Activated naive CD8-positive, alpha-beta T cell treated with anti-CD3 and anti-CD28 coated beads, Interleukin-2, amount 50 U/mL, for 16 hours (primary cell): ENCODE measurements around the gene SPECC1.
"Not testable (repeated sequence)": the region's sequence is repeated elsewhere in the genome, so short reads cannot be mapped to it uniquely, and the experiment has no call there.

Experiments
- DNase-seq: peaks from one replicate; pipeline ENCODE4 v3.0.0-alpha.2; 2020; ENCODE audit warnings: low read depth, low spot score

Gene SPECC1

DNA sequence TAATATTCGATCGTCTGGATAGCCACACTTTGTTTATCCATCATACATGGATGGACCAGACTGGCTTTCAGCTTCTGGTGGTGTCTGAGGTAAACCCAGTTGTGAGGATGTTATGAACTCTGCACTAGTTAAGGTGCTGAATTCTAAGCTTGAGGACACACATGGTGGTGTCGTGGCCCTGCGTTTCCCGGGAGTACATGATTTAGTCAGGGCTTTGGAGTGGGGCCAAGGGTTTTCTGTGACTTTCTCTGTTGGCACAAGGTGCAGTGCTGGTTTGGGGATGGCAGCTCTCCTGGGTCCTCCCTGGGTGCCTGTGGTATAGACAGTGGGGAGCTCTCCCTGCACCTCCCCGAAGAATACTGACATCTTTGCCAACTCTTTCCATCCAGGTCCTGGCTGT lies 116.6 kb downstream of the SPECC1 start:
- no peak for DNase-seq

DNA sequence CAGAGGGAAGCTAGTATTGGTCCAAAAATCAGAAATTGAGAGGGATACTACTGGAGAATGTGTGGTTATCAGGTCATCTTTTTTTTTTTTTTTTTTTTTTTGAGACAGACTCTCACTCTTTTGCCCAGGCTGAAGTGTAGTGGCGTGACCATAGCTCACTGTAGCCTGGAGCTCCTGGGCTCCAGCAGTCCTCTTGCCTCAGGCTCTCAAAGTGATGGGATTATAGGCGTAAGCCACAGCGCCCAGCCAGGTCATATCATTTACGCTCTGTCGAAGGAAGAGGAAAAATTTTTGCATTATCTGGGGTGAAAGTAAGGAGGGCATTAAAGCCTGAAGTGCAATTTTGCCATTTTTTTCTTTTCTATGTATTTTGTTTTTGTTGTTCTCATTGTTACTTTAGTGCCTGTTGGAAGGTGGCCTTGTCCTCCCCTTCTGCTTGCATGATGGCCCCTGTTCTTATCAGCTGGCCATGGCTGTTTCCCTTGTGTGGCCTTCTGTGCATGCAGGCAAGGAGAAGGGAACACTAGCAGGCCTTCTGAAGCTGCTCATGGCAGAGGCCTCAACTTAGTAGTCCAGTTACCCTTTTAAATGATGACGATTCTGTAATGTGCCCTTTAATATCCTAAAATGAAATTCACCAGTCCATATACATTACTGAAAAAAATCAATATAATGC lies 118.3 kb downstream of the SPECC1 start:
- DNase-seq = no peak

DNA sequence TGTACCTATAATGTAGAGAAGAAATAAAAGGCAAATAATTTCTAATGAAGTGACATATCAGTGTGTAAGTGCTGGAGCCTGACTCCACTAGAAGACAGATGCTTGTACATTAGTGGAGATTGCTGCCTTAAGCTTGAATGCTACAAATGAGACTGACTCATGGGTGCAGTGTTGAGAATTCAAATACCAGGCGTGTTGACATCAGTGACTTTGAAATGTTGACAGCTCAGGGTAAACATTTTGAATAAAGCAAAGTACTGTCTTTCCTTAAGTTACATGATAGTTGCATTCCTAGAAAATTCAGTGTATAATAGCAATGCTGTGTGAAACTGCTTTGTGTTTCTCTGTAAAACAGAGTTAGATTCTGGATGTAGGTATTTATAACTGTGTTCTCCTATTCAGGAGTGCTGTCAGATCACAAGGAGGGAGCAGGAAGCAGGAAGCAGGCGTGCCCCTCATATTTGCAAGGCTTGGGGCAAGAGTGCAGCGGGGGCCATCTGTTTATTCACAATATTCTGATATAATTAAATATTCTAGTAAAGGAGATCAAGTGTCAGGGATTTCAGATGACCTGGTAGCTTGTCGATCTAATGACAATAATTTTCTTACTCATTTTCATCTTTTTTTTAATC lies 119.0 kb downstream of the SPECC1 start:
- no peak for DNase-seq

DNA sequence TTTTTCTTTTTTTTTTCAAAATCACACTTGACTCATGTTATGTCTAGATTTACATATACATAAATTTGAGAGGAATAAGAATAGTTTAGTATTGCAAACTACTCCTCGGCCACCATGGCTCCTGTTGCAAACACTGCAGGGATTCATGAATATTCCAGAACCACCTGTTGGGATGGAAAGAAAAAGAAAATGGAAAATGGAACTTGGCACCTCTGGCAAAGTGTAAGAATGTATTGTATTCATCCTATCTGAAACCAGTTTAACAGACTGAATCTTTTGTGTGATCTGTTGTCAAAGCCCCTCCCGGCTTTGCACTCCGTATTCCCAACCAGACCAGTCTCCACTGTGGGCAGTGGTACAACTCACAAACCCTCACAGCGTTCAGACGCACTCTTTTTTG lies 124.4 kb downstream of the SPECC1 start:
- DNase-seq = no peak

DNA sequence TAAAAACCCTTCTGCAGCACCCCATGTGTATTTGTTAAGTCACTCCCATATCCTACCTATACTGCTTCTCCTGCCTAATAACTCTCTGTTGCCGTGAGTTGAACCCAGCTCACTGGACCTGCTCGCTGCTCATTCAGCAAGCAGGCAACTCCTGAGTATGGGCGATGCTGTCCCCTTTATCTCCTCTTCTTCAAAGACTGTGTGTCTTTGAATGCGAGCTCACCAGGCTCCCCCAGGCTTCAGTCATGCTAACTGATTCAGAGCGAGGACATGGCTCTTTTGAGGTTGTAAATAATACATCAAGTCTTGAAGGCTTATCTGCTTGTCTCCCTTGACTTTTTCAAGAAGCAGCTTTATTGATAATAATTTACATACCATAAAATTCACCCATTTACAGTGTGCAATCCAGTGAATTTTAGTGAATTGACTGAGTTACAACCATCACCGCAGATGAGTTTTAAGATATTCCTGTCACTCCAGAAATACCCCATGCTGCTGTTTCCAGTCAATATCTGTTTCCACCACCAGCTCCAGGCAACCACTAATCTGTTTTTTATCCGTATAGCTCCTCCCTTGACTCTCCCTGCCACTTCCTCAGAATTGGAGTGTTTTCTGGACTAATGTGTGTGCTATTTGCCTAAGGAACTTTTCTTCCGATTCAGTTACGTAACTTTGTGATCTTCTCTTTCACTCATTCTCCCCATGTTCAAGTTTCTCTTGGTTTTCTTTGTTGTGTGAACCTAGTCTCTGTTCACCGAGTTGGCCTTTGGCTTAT lies 132.2 kb downstream of the SPECC1 start:
- no peak for DNase-seq

DNA sequence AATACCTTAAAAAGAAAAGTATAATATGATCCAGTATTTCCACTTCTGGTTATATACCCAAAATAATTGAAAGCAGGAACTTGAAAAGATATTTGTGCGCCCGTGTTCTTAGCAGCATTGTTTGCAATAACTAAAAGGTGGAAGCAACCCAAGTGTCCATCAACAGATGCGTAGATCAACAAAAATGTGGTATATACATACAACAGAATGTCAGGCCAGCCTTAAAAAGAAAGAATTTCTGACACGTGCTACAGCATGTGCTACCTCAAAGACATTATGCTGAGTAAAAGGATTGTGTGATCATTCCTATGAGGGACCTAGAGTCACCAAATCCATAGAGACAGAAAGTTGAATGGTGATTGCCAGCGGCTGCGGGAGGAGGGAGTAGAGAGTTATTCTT lies 133.1 kb downstream of the SPECC1 start:
- DNase-seq = no peak

DNA sequence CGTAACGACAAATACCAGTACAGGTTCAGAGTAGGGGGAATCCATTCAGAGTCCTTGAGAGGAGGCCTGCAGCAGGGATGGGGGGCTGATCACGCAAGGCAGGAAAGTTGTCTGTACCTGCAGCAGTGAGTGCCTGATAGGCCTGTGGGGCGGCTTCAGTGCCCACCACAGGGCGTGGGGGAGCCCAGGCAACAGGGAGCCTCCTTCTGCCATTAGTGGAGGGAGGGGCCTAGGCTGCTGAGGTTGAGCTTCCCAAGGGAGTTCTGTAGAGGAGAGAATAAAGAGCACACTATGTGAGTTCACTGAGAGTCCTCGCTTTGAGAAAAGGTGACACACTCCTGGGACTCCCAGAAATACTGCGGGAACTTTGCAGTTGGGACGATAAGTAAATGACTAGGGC lies 134.6 kb downstream of the SPECC1 start:
- DNase-seq = no peak

DNA sequence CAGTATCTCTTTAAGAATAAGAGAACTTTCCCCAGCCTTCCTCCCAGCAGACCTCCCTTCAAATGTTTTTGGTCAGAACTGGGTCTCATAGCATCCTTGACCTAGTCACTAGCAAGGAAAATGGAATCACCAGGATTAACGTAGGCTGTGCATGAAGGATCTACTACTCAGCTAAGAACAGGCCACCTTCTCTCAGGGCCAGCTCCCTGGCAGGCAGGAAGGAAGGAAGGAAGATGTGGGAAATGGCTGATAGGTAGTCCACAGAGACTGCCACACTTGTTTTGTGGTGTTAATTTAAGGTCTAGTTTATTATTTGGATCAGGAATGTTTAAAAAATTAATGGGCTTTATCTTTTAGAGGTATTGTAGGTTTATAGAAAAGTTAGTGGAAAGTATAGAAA lies 136.4 kb downstream of the SPECC1 start:
- no peak for DNase-seq

DNA sequence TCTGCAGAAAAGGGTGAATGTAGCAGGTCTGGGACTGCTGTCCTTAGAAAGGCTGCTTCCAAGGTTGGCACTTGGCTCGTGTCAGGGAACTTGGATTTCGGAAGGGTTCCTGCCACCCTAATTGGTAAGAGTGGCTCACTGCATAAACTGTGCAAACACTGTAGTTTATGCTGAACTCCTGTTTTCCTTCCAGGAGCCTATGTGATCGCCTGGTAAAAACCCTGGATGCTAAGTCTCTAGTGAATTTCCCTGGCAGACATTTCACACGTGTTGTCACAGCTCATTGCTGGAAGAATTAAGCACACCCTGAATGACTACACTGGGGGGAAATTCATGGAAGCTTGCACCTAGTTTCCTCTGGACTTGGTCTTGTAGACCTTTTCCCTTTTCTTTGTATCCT lies 140.1 kb downstream of the SPECC1 start:
- no peak for DNase-seq

DNA sequence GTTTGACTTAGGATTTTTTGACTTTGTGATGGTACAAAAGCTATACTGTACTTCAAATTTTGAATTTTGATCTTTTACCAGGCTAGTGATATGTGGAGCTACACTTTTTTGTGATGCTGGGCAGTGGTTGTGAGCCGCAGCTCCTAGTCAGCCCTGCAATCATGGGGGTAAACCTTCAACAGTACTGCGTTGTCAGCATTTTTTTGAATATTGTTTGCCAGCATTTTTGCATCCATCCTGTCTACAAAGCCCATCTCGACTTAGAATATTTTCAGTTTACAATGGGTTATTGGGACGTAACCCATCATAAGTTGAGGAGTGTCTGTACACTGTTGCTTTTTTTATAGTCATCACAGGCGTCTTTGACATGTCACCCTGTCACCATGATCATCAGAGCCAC lies 142.0 kb downstream of the SPECC1 start:
- DNase-seq = no peak

DNA sequence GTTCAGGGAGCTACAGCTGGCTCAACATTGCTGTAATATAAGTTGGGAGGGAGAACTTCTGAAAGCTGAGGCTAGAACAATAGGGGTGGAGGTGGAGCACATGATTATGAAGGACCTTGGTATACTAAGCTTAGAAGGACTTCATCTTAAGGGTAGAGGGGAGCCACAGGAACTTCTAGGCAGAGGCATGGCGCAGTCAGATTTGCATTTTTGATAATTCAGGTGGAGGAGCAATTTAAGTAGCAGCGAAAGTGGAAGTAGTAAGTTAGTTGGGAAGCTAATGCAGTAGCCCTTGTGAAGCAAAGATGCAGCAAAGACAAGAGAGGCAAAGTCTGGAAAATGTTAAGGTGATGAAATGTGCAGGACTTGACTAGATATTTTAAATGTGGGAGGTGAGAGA lies 144.1 kb downstream of the SPECC1 start:
- DNase-seq = no peak

DNA sequence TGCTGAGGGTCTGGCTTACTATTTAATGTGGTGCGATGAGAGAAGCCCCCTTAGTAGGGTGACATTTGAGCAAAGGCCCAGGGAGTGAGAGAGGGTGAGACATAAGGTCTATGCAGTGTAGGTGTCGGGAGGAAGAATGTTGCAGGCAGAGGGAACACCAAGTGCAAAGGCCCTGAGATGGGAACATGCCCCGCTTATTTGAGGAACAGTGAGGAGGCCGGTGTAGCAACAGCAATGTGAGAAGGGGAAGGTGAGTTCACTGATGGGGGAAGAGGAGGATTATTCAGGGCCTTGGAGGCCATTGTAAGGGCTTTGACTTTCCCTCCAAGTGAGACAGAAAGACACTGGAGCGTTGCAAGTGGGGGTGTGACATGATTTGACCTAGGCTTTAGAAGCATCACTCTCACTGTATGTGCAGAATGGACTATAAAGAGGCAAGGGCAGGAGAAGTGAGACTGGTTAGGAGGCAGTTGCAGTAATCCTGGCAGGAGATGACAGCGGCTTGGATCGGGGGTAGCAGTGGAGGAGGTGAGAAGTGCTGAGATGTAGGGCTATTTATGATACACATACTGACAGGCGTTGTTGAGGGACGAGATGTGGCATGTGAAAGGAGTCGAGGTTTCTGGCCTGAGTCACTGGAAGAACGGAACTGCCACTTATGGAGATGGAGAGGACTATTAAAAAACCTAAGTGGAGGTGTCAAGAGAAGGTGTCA lies 145.3 kb downstream of the SPECC1 start:
- no peak for DNase-seq

DNA sequence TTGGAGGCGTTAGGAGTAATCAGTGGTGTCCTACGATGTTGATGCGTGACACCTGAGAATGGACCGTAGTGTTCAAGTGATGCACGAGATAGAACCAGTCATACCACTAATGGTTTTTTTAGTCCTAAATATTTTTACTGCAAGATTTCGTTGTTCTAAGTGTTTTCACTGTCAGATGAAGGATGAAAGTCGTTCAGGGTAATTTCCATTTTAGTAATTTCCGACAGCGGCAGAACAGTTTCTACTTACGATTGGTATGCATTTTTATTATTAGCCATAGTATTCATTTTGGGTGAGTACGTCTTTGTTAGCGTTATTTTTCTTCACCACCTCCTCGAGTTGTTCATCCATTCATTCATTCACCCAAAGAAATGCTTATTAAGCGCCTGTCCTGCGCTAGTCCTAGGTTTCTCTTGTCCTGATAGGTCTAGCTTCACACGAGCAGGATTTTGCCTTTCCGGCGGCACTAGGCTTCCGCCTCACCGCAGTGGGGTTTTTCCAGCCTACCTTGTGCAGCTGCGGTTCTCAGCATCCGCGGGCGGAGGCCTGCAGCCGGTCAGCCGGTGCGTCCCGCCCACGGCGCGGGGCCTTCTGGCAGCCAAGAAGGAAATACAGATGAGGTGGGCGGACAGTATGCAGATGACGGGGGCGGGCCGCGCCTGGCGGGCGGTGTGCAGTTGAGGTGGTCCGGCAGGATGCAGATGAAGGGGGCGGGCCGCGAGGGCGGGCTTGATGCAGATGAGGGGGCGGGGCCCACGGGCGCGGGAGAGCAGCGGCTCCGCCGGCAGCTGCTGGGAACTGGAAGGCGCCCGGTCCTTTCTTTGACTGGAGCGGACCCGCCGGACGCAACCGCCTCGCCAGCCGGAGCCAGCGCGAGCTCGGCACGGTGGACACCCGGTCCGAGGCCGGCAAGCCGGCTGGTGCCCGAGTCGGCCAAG lies 146.4 kb downstream of the SPECC1 start:
- DNase-seq = peak; percentile 83

DNA sequence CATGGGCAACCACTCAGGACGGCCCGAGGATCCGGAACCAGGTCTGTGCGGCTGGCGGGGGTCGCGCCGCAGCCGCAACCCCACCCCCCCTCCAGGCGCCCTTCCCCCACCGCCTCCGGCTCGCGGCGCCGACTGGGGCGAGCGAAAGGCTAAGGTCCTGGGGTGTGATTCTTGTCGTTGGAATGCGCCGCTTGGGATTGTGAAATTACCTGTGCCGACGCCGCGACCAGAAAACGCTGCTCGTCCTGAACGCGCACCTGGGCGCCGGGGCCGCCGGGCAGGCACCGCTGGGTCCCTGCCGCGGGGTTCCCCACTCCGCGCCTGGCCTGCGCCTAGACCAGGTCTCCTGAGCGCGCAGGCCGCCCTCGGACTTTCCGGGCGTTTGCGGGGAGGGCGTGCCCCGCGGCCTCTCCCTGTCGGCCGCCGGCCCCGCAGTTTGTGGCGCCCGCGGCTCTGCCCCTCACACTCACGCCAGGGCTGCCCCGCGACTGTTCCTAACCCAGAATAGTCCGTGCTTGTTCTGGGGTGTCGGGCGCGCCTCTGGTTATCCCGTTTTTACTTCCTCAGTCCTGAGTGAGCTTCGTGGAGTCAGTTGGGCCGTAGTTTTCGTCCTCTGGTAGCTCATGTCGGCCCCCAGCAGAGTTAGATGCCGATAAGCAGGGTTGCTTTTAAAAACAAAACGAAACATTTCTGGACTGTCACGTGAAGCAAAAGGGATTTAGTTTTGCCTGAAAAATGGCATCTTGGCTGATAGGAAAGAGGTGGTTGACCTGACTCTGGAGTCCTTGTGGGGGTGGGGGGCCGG lies 147.2 kb downstream of the SPECC1 start:
- no peak for DNase-seq

DNA sequence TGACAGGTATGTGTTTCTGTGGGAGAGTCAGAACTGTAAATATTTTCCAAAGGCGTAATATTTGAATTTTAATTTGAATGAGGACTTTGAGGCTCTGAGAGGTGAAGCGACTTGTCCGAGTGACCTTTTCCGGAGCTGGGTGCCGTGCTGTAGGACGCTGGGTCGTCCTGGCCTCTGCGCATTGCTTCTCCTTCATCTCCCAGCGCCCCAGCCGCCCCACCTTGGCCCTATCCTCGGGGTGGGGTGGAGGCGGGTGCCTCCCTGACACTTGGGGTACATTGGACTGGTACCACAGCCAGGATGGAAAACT lies 147.8 kb downstream of the SPECC1 start:
- no peak for DNase-seq

DNA sequence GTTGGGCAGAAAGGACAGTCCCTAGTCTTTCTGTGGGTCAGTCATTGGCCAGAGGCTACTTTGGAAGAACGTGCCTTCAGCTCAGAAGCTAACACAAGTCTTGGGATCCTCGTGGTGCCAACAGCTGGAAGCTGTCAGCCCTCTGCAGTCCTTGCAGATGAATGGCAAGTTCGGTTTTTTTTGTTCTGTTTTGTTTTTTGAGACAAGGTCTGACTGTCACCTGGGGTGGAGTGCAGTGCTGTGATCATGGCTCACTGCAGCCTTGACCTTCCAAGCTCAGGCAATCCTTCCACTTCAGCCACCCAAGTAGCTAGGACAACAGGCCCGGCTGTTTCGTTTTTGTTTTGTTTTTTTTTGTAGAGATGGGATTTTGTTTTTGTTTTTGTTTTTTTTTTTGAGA lies 149.4 kb downstream of the SPECC1 start:
- no peak for DNase-seq

DNA sequence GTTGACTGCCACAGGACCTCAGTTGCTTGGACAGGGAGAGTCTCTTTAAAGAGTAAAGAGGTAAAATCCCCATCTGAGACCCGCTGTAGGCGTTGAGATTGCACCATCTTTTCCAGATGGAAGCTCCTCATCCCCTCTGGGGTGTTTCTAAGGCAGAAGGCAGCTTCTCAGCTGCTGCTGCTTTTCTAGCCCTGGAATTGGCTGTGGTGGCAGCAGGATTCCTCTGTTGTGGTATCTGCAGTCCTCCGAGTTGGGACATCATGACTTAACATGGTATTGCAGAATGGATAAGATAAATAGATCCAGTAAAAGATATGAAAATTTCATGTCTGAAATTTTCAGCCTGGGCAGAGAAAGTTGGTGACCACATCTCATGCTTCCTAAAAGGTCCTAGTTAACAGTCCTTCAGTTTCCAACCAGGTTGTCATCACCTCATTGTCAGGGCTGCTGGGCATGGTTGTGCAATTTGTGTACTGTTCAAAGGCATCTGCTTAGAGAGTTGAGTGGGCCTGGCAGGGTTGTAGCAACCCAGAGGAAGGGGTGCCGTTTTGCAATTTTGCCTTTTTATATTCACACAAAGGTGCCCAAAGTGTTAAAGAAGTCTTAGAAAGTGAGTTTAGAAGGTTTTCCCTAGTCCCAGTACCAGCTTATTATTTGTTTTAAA lies 150.4 kb downstream of the SPECC1 start:
- no peak for DNase-seq

DNA sequence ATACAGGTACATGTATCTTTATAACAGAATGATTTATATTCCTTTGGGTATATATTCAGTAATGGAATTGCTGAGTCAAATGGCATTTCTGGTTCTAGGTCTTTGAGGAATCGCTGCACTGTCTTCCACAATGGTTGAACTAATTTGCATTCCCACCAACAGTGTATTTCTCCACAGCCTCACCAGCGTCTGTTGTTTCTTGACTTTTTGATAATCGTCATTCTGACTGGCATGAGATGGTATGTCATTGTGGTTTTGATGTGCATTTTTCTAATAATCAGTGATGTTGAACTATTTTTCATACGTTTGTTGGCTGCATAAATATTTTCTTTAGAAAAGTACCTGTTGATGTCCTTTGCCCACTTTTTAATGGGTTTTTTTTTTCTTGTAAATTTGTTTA lies 156.4 kb downstream of the SPECC1 start:
- DNase-seq = not testable (repeated sequence)

DNA sequence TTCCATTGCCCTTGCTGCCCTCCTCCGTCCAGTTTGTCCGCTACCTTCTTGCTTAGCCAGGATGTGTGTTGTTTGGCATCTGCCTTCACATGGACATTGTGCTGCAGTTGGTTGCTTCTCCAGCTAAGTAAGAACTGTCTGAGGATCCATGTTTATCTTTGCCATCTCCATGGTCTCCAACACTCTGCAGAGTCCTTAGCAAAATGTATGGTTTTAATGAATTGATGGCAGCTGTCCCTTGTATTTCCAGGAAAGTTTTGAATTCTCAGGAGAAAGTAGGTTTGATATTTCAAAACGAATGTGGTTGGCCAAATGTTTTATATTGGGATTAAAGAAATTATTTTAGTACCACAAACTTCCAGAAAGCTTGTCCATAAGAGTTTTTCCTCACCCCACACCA lies 160.9 kb downstream of the SPECC1 start:
- no peak for DNase-seq

DNA sequence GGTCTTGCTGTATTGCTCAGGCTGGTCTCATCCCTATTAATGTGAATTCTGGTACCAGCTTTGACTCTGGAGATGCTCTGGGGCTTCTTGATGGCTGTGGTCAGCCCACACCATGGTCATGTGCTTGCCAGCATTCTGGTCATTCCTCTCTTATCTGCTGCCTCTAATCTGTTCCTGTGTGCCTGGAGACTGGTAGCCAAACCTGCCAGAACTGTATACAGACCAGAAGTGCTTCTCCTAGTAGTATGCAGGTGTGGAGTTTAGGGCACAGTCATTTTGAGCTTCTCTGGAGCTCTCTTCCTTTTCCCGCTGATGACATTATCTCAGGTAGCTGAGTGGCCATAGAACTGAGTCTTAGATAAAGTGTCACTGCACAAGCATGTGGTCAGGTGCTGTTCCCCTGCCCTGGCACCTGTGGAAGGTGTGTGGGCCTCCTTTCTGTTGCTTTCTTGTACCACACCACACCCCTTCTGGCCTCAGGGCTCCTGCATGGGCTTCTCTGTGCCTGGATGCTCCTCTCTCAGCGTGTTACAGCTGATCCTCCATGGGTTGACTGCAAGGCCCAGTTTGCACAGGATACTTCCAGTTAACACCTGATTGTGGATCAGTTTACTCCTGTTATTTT lies 162.7 kb downstream of the SPECC1 start:
- no peak for DNase-seq
